ENCODE data around the gene DLEU7.

Gene DLEU7

DNA sequence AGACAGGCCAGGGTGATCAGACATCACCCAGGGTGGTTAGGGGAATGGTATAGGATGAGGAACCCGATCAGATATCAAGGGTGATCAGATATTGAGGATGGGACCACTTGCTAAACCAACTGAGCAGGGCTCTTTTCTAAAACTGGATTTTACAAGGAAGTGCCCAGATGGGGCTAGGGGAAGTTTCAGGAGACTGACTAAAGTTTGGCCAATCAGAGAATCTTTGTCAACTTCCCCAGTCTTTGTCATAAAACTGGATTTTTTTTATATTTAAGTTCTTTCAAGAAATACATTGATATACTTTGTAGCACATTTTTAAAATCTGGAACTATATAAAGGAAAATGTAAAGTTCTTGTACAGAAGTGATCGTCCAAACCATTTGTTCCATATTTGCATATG is 30.5 kb upstream of the DLEU7 start:
- Histone ChIP-seq H3K9me3 (ENCODE audit: control insufficient read depth, low read length) (no peaks in the 10 kb centered on the region), H2AFZ (no peak overlapping the region), H3K4me3 (ENCODE audit: low read depth, low read length) (no peak overlapping the region), H3K9ac (no peak overlapping the region), H3K4me2 (ENCODE audit: low read length) (no peak overlapping the region), H3K4me1 (no peaks in the 10 kb centered on the region), H3K27me3 (ENCODE audit: control insufficient read depth, insufficient read depth, low read length) (no peaks in the 10 kb centered on the region), H3K36me3 (ENCODE audit: control insufficient read depth, insufficient read depth, low read length) (no peaks in the 10 kb centered on the region), H3K79me2 (no peaks in the 10 kb centered on the region), H3K27ac (no peak overlapping the region)
- TF ChIP-seq, protein P1, sequence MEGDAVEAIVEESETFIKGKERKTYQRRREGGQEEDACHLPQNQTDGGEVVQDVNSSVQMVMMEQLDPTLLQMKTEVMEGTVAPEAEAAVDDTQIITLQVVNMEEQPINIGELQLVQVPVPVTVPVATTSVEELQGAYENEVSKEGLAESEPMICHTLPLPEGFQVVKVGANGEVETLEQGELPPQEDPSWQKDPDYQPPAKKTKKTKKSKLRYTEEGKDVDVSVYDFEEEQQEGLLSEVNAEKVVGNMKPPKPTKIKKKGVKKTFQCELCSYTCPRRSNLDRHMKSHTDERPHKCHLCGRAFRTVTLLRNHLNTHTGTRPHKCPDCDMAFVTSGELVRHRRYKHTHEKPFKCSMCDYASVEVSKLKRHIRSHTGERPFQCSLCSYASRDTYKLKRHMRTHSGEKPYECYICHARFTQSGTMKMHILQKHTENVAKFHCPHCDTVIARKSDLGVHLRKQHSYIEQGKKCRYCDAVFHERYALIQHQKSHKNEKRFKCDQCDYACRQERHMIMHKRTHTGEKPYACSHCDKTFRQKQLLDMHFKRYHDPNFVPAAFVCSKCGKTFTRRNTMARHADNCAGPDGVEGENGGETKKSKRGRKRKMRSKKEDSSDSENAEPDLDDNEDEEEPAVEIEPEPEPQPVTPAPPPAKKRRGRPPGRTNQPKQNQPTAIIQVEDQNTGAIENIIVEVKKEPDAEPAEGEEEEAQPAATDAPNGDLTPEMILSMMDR (IDR thresholded peaks at IDR 0.05), result no peak

DNA sequence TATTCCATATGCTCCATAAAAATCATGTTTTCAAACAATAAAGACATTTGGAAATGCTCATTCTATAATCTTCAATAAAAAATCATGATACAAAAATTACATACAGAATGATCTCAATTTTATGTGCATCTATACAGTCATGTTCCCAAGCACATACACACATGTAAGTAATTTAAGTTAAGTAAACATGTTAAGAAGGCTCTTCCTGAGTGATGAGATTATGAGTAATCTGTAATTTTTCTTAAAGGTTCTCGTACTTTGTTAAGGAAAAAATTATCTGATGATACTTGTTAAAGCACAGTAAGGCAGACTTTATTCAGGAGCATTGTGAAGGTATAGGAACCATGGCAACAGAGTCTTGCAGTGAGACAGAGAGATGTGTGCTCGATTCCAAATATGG is 30.0 kb upstream of the DLEU7 start:
- H2AFZ ChIP-seq, result no peak overlapping the region
- TF ChIP-seq, protein P1 (IDR thresholded peaks at IDR 0.05), result no peak
- no peaks in the 10 kb centered on the region for H3K27me3 ChIP-seq (ENCODE audit: control insufficient read depth, insufficient read depth, low read length)
- H3K36me3 ChIP-seq (ENCODE audit: control insufficient read depth, insufficient read depth, low read length), result no peaks in the 10 kb centered on the region
- H3K9me3 ChIP-seq (ENCODE audit: control insufficient read depth, low read length), result no peaks in the 10 kb centered on the region
- H3K27ac ChIP-seq, result no peak overlapping the region
- no peak overlapping the region for H3K4me2 ChIP-seq (ENCODE audit: low read length)
- H3K79me2 ChIP-seq, result no peaks in the 10 kb centered on the region
- H3K4me3 ChIP-seq (ENCODE audit: low read depth, low read length), result no peak overlapping the region
- no peaks in the 10 kb centered on the region for H3K4me1 ChIP-seq
- H3K9ac ChIP-seq, result no peak overlapping the region

DNA sequence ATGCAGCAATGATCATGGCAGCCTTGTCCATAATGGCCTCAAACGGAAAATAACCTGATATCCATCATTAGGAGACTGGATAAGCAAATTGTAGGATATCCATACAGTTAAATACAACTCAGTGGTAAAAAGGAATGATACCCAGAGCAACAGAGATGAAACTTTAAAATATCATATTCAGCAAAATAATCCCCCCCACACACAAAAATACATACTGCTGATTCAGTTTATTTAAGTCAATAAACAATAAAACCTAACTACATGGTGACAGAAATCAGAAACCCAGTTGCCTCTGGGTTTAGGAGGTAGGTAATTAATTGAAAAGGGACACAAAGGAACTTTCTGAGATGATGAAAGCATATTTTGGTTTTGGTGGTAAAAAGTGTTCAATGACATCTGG is 27.9 kb upstream of the DLEU7 start:
- no peaks in the 10 kb centered on the region for H3K79me2 ChIP-seq
- no peak overlapping the region for H3K9ac ChIP-seq
- TF ChIP-seq, protein P1 (IDR thresholded peaks at IDR 0.05), result no peak
- H3K4me2 ChIP-seq (ENCODE audit: low read length), result no peak overlapping the region
- no peaks in the 10 kb centered on the region for H3K27me3 ChIP-seq (ENCODE audit: control insufficient read depth, insufficient read depth, low read length)
- no peak overlapping the region for H3K4me3 ChIP-seq (ENCODE audit: low read depth, low read length)
- no peak overlapping the region for H2AFZ ChIP-seq
- H3K9me3 ChIP-seq (ENCODE audit: control insufficient read depth, low read length), result no peaks in the 10 kb centered on the region
- no peaks in the 10 kb centered on the region for H3K4me1 ChIP-seq
- H3K27ac ChIP-seq, result no peak overlapping the region
- no peaks in the 10 kb centered on the region for H3K36me3 ChIP-seq (ENCODE audit: control insufficient read depth, insufficient read depth, low read length)

DNA sequence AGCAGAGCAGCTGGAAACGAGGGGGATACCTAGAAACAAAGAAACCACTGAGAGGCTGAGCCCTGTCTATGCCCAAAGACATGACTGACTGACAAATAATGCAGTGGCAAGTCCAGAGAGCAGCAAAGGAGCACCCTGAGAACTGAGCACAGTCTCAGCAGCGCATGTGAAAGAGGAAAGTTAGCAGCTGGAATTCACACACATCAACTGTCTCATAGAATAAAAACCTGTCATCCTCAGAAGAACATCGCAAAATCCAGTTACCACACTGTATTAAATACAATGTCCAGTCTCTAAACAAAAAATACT is 24.1 kb upstream of the DLEU7 start:
- Histone ChIP-seq H3K9ac (no peak overlapping the region), H2AFZ (no peak overlapping the region), H3K4me2 (ENCODE audit: low read length) (no peak overlapping the region), H3K79me2 (no peaks in the 10 kb centered on the region), H3K27me3 (ENCODE audit: control insufficient read depth, insufficient read depth, low read length) (no peaks in the 10 kb centered on the region), H3K27ac (no peak overlapping the region), H3K9me3 (ENCODE audit: control insufficient read depth, low read length) (no peaks in the 10 kb centered on the region), H3K4me3 (ENCODE audit: low read depth, low read length) (no peak overlapping the region), H3K36me3 (ENCODE audit: control insufficient read depth, insufficient read depth, low read length) (no peaks in the 10 kb centered on the region), H3K4me1 (no peaks in the 10 kb centered on the region)
- TF ChIP-seq, protein P1 (IDR thresholded peaks at IDR 0.05), result no peak

DNA sequence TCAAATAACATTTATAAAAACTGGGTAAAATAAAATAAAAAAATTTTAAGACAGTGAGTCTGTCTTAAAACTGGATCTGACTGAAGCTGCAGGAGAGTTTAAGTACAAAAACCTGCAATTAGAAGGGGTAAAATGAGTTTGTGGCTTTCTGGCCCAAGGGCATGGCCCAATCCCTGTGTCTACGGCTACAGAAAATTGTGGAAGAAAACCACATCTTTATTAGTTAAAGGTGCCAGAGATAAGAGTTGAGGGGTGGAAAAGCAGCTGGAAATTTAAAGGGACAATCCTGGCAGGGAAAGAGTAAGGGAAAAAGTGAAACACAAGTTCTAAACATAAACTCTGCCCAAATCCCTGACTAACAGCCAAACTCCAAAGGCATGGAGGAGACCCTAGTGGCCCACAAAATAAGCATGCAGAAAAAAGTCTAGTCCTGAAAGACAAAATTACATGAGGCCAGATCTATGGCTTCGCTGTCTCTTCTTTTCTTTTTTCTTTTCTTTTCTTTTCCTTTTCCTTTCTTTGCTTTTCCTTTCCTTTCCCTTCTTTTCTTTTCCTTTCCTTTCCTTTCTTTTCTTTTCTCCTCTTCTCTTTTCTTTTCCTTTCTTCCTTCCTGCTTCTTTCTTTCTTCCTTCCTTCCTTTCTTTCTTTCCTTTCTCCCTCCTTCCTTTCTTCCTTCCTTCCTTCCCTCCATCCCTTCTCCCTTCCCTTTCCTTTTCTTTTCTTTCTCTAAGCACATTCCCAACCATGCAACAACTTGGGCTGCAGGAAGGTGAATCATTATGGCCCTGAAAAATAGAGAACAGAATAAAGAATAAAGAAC is 23.5 kb upstream of the DLEU7 start:
- TF ChIP-seq, protein P1 (IDR thresholded peaks at IDR 0.05), result no peak
- no peaks in the 10 kb centered on the region for H3K27me3 ChIP-seq (ENCODE audit: control insufficient read depth, insufficient read depth, low read length)
- no peaks in the 10 kb centered on the region for H3K4me1 ChIP-seq
- H3K79me2 ChIP-seq, result no peaks in the 10 kb centered on the region
- no peak overlapping the region for H3K4me3 ChIP-seq (ENCODE audit: low read depth, low read length)
- no peak overlapping the region for H3K27ac ChIP-seq
- H3K4me2 ChIP-seq (ENCODE audit: low read length), result no peak overlapping the region
- H2AFZ ChIP-seq, result no peak overlapping the region
- H3K9me3 ChIP-seq (ENCODE audit: control insufficient read depth, low read length), result no peaks in the 10 kb centered on the region
- no peak overlapping the region for H3K9ac ChIP-seq
- no peaks in the 10 kb centered on the region for H3K36me3 ChIP-seq (ENCODE audit: control insufficient read depth, insufficient read depth, low read length)

All from parathyroid adenoma (tissue), 2 donors.